ENCODE measurements around the gene OR52D1.

OR52D1 gene

DNA sequence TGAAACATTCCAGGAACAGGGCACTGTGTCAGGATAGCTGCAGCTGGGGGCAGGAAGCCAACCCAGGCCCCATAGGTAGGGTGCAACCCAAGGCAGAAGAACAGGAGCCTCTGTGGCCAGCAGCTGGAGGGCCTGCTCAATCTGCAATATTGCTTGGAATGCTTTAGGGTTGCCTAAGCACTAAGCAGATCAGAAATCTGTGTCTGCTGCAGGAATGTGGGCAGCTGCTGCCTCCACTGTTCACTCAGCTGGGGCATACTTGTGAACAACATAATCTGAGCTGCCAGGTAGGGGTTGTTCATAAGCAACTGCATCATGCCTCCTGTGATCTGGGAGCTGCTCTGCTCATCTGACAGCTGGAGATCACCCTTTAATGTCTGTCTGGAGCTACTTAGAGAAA is 26.4 kb downstream of the OR52D1 start:
- DNase-seq: no peak

DNA sequence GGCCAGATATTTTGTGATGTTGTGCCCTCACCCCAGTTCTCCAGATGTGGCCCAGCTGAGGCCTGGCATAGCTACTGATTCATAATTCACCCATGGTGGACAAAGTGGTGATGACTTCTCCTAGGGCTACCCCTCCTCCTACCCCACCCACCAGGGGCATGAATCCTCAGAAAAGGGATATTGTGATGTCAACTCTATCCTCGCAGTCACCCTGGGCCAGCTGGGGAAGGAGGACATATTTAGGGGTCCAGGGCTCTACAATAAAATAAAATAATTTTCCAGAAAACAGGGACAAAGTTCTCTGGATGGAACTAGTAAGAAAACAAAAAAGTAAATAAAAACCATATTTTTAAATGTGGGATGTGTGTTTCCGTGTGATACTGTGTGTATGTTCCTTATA is 28.1 kb downstream of the OR52D1 start, which contains the start of gene UBQLNL:
UBQLNL (minus strand) TSS at position 101 of the 400 bp plus-strand sequence. CDS start 258 bp downstream, outside the sequence.
- no peak for DNase-seq

DNA sequence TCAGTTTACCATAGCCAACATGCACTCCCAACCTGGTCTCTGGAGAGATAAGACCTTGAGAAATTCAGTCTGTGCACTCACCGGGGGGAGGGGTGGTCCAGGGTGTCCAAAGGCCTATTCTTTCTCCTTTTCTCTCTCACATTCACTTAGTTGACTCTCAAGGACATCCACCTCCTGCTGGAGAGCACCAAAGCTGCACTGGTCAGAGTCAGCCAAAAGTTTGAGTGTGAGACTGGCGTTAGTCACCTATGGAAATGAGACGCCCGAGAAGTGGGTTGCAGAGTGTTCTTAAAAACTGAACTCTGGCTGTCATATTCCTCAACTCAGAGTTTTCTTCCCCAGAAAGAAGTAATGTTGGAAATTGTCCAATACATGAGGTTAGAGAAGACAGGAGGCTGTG is 33.1 kb downstream of the OR52D1 start:
- no peak for DNase-seq

DNA sequence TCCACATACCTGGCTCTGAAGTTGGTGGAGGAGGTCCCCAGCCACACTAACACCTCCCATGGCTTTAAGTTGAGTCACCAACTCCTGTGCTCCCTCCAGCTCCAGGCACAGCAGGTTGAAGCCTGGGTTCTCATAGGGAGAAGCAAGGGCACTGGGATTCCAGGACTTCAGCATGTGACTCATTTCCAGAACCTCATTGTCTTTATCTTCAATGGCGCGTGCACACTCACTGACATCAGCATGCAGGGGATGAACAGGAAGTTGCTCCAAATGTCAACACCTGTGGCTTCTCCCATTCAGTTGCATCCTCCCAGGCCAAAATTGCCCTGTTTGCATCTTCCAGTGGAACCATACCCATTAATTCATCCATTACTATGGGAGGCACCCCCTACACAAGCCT is 33.8 kb downstream of the OR52D1 start:
- DNase-seq: no peak

DNA sequence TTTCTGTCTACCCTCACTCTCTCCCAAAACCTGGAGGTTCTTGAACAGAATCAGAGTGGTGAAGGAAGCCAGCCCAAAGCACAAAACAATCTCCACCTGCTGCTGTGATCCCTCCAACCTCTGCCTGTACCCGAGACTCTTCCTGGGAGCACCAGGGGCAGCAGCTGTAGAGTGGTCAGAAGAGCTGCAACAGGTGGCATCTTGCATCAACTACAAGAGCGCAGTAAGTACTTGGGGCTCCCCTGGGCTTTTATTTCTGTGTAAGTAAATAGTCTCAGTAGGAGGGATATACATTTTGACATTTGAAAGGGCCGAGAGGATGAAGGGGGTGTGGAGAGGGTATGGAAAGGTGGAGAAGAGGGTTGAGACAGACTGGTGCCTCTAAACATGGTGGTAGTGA is 36.3 kb downstream of the OR52D1 start:
- DNase-seq: no peak

DNA sequence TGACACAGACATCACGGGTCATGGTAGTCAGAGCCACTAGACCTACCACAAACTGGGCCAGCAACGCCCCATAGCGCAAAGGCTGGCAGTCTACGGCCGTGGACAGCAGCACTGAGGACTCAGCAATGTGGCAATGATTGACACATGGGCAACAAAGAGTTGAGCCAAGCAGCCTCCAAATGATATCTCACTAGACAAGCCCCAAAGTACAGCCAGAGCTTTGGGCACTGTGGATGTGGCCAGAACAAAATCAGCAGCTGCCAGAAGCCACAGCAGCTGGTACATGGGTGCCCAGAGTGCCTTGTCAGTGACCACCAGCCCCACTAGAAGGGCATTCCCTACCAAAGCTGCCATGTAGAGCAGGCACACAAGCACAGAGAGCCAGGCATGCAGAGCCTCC is 39.2 kb downstream of the OR52D1 start:
- no peak for DNase-seq

DNA sequence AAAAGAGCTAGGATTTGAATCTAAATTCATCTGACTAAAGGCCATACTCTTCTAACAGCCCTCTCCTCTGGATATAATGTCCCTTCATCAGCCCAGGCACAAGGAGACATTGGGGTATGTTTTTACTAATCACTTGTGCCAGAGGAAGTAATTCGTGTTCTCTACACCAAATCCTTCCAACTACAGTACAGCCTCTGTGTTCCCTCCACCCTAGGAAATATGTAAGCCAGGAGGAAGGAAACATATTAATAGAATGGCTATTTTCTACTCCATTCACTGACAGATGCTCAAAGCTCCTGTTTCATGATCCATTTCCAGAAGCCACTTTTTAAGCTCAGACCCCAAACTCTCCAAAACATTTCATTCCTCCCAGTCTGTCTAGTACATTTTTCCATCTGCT is 40.0 kb downstream of the OR52D1 start:
- DNase-seq: no peak

DNA sequence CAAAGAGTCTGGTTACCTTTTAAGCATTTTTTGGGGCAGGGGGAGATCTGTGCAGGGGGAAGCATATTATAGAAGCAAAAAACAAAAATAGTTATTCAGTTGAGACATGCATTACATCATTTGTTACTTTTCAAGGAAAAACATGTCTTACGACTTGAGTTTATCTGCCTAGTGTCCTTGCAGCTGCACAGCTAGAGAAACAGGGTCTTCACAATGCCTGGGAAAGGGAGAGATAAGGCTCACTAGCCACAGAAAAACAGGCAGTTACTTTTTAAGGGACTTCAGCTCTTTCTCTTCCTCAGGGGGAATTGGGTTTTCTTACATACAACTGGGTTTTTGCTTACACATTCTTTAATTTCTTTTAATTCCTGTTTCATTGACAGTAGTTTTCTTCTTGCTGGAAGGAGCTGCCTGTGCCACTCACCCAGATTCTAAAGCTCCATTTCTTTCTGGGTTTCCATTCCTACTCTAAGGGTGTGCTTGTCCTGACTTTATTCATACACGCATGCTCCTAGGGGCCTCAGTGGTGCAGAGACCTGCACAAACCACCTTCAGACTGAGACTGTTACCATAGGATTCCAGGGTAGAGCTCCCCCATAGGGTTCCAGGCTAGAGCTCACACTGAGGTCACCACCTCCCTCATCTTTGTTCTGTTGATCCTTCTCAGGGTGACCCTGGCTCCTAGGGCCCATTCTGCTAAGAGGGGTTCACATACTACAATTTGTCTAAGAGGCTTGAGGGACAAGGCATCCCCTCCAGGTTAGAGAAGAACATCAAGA is 42.8 kb downstream of the OR52D1 start:
- no peak for DNase-seq

DNA sequence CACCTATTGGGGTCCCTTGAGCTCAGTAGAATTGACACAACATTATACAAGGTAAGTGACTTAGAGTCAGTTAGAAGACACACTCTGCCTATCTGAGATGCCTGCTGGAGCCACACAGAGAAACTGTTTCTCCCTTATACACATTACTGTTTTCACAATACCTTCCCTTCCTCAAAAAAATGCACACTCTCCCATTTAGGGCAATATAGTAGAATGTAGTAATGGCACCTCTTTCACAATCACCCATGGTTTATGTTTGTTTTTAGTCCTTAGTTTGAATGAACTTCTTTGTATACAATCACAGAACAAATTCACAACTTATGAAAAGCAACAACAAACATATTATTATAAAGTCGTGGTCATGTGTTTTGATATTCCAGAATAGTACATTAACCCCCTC is 45.6 kb downstream of the OR52D1 start:
- DNase-seq: no peak

DNA sequence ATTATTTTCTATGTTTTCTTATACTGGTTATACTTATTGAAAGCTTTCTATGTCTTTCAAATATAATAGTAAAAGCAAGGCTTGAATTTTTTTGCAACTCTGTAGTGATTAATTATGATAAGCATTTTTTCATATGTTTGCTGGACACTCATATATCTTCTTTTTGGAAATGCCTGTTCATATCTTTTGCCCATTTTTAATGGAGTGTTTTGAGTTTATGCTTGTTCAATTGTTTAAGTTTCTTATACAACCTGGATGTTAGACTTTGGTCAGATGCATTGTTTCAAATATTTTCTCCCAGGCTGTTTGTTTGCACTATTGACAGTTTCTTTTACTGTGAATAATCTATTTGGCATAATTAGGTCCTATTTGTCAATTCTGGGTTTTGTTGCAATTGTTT is 48.0 kb downstream of the OR52D1 start:
- DNase-seq: no peak

Data from stimulated activated CD4-positive, alpha-beta T cell treated with anti-CD3 and anti-CD28 coated beads, Interleukin-12 subunit alpha, Interleukin-12 subunit beta, amount 100 ng/mL, for 4 hours (primary cell).